Measurements from ENCODE around the gene NEMP2. TPM values are rescaled to one million over a fixed set of nuclear protein-coding genes. Genes with fewer than 3 reads are reported as not detected.

The NEMP2 gene
- total and polyA plus RNA-seq, 3 experiments from 2014 or later = 10.5 to 17.5 (median 16.9) TPM

DNA sequence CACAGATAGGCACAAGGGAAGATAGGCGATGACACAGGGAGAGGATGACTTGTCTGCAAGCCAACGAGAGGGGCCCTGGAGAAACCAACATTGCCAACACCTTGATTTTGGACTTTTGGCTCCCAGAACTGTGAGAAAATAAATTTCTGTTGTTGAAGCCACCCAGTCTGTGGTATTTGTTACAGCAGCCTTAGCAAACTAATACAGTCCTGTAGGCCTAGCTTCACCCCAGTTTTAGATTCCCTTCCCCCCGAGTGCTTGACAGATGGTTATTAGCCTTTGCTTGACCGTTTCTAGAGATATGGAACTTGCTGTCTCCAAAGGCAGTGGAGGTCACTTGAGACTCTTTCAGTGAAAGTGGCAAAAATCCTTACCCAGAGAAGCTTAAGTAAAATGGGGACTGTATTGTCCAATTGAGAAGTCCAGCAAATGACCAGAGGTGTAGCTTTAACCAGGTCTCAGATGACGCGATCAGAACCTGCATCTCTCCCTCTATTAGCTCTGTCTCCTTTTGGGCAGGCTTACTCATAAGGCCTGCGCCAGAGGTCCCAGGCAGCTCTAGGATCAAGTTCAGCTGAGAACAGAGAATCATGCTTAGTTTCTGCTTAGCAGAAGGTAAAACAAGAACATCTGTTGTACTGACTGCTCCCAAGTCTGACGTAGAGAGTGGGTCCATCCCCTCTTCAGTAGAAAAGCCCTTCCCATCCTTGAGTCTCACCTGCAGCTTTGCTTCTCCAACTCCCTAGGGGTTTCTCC is 76.0 kb downstream of the NEMP2 start:
- H3K9me3 Mint-ChIP-seq = no peaks in the 10 kb centered on the region
- peak overlapping the region in 4 of 8 donors; percentile 5 to 86 (median 18) for H3K27ac Mint-ChIP-seq
- Histone ChIP-seq H3K27me3 (ENCODE audit: insufficient read depth, low read length, poor library complexity, severe bottlenecking) (no peaks in the 10 kb centered on the region), H3K4me3 (ENCODE audit: low read length) (no peak overlapping the region), H3K9me3 (ENCODE audit: low read length) (no peaks in the 10 kb centered on the region), H3K27ac (ENCODE audit: low read depth, low read length) (no peak overlapping the region), H3K4me1 (ENCODE audit: insufficient read depth, low read length) (peaks cover 39% of the 10 kb centered on the region), H3K36me3 (ENCODE audit: insufficient read depth, low read length) (peaks cover 9% of the 10 kb centered on the region)
- H3K4me1 Mint-ChIP-seq = peaks cover 66 to 89% (median 87%) of the 10 kb centered on the region in 3 donors
- POLR2A ChIA-PET = no interaction called here
- H3K36me3 Mint-ChIP-seq = peaks cover 21 to 61% (median 27%) of the 10 kb centered on the region in 3 donors
- peak overlapping the region in 1 of 7 donors; percentile 41 for H3K4me3 Mint-ChIP-seq
- CTCF ChIA-PET = interaction anchor here (0.8 to 2.2 kb wide), 2 partner anchors 10 to 76 kb away, joined by 3 to 10 read pairs; no protein-coding TSS in a partner anchor
- no peak for DNase-seq
- H3K27me3 Mint-ChIP-seq = no peaks in the 10 kb centered on the region

DNA sequence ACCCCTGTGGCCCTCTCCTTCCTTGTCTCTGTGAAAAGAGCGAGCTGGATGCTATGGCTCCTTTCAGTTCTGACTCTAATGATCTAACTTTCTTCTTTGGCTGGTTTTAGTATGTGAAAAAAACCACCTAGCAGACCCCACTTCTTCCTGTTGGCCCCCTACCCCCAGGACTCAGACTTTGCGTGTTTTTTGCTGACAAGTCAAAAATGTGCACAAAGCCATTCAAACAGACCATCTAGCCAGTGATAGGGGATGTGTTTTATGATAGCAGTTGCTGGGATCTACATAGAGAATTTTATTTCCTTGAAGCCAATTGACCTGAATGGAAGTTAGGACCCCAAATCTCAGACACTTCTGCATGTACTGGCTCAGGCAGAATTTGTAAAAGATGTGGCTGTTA is 77.3 kb downstream of the NEMP2 start:
- POLR2A ChIA-PET = no interaction called here

DNA sequence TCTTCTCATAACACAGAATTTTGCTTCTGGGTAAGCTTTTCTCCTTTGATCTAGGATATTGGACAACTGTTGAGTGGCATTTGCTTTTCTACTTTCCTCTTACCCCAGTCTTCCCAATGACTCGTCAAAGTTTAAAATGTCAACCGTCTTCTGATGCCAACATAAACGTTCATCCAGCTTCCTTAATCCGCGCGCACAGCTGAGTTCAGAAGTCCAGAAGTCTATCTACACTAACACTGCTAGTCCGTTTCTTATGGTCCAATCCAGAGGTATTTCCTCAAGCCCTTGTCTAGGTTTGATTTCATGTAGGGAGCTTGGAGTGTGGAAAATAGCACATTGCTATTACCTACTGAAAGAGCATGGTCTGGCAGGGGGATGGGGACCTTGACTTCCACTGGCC is 77.7 kb downstream of the NEMP2 start:
- Histone ChIP-seq H3K27me3 (ENCODE audit: insufficient read depth, low read length, poor library complexity, severe bottlenecking) (no peaks in the 10 kb centered on the region), H3K36me3 (ENCODE audit: insufficient read depth, low read length) (peaks cover 9% of the 10 kb centered on the region), H3K9me3 (ENCODE audit: low read length) (no peaks in the 10 kb centered on the region), H3K4me1 (ENCODE audit: insufficient read depth, low read length) (peaks cover 24% of the 10 kb centered on the region), H3K27ac (ENCODE audit: low read depth, low read length) (no peak overlapping the region), H3K4me3 (ENCODE audit: low read length) (no peak overlapping the region)
- no peaks in the 10 kb centered on the region for H3K27me3 Mint-ChIP-seq
- ChIA-PET CTCF (no interaction called here), POLR2A (no interaction called here)
- DNase-seq = no peak
- H3K36me3 Mint-ChIP-seq = peaks cover 26 to 66% (median 31%) of the 10 kb centered on the region in 3 donors
- no peak overlapping the region for H3K4me3 Mint-ChIP-seq
- H3K27ac Mint-ChIP-seq = peak overlapping the region in 2 of 8 donors; percentile 16 to 59
- no peaks in the 10 kb centered on the region for H3K9me3 Mint-ChIP-seq
- peaks cover 68 to 87% (median 86%) of the 10 kb centered on the region in 3 donors for H3K4me1 Mint-ChIP-seq

More for the DNA sequence above, 77.3 kb downstream of the NEMP2 start:
- peaks cover 28% of the 10 kb centered on the region for H3K4me1 ChIP-seq (ENCODE audit: insufficient read depth, low read length)
- no peaks in the 10 kb centered on the region for H3K9me3 ChIP-seq (ENCODE audit: low read length)
- DNase-seq = no peak
- H3K36me3 ChIP-seq (ENCODE audit: insufficient read depth, low read length) = peaks cover 9% of the 10 kb centered on the region
- CTCF ChIA-PET = no interaction called here
- Mint-ChIP-seq H3K4me1 (peaks cover 69 to 89% (median 87%) of the 10 kb centered on the region in 3 donors), H3K9me3 (no peaks in the 10 kb centered on the region), H3K27ac (peak overlapping the region in 2 of 8 donors; percentile 16 to 59), H3K36me3 (peaks cover 26 to 68% (median 31%) of the 10 kb centered on the region in 3 donors), H3K4me3 (no peak overlapping the region), H3K27me3 (no peaks in the 10 kb centered on the region)
- H3K27ac ChIP-seq (ENCODE audit: low read depth, low read length) = no peak overlapping the region
- H3K27me3 ChIP-seq (ENCODE audit: insufficient read depth, low read length, poor library complexity, severe bottlenecking) = no peaks in the 10 kb centered on the region
- H3K4me3 ChIP-seq (ENCODE audit: low read length) = no peak overlapping the region

DNA sequence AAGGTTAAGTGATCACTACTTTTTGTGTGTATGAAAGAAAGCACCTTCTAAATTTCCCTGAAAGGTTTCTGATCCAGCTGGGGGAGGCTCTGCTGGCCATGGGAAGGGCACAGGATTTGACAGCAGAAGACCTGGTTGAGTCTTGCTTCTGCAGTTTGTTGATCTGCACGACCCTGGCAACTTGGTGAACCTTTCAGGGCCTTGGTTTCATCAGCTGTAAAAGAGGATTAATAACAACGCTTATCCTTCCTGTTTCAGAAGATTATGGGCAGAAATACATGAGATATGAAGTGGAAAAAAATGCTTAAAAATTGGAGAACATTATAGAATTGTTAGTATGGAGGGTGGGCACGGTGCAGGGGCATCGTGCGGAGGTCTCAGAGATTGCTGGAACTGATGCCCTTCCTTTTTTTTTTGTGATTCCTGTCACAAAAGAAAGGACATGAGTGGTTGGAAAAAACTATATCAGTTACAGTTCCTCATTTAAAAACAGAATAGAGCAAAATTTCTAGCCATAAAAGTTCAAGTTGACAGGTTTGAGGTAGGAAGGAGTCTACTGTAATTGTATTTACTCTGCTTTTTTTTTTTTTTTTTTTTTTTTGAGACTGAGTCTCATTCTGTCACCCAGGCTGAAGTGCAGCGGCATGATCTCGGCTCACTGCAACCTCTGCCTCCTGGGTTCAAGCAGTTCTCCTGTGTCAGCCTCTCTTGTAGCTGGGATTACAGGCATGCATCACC is 79.0 kb downstream of the NEMP2 start:
- H3K4me3 ChIP-seq (ENCODE audit: low read length) = no peak overlapping the region
- Mint-ChIP-seq H3K4me3 (no peak overlapping the region), H3K4me1 (peaks cover 71 to 89% (median 86%) of the 10 kb centered on the region in 3 donors), H3K36me3 (peaks cover 31 to 66% (median 32%) of the 10 kb centered on the region in 3 donors), H3K27ac (peak overlapping the region in 3 of 8 donors; percentile 2 to 23 (median 19)), H3K9me3 (no peaks in the 10 kb centered on the region), H3K27me3 (no peaks in the 10 kb centered on the region)
- POLR2A ChIA-PET = no interaction called here
- no peaks in the 10 kb centered on the region for H3K9me3 ChIP-seq (ENCODE audit: low read length)
- H3K4me1 ChIP-seq (ENCODE audit: insufficient read depth, low read length) = peaks cover 22% of the 10 kb centered on the region
- peaks cover 9% of the 10 kb centered on the region for H3K36me3 ChIP-seq (ENCODE audit: insufficient read depth, low read length)
- no peak overlapping the region for H3K27ac ChIP-seq (ENCODE audit: low read depth, low read length)
- no peak for DNase-seq
- CTCF ChIA-PET = no interaction called here
- no peaks in the 10 kb centered on the region for H3K27me3 ChIP-seq (ENCODE audit: insufficient read depth, low read length, poor library complexity, severe bottlenecking)

DNA sequence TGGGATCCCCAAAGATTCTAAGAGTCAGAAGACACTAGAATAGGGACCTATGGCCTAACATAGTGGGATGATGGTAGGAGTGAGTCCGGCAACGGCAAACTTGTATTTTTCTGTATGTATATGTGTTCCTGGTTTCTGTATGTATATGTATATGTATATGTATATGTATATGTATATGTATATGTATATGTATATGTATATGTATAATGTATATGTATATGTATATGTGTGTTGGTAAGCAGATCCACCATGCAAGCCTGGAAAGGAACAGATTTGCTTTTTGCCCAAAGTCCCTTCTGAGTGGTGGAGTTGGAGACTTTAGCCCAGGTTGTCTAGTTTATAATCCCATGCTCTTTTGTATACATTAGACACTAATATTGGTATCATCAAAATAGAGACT is 79.7 kb downstream of the NEMP2 start:
- no peak overlapping the region for H3K4me3 Mint-ChIP-seq

More for the DNA sequence above, 79.7 kb downstream of the NEMP2 start:
- no peaks in the 10 kb centered on the region for H3K27me3 ChIP-seq (ENCODE audit: insufficient read depth, low read length, poor library complexity, severe bottlenecking)
- ChIA-PET CTCF (no interaction called here), POLR2A (no interaction called here)
- H3K27ac Mint-ChIP-seq = peak overlapping the region in 2 of 8 donors; percentile 11 to 72
- no peaks in the 10 kb centered on the region for H3K9me3 Mint-ChIP-seq
- H3K4me1 ChIP-seq (ENCODE audit: insufficient read depth, low read length) = peaks cover 18% of the 10 kb centered on the region
- H3K9me3 ChIP-seq (ENCODE audit: low read length) = no peaks in the 10 kb centered on the region
- peaks cover 9% of the 10 kb centered on the region for H3K36me3 ChIP-seq (ENCODE audit: insufficient read depth, low read length)
- peaks cover 28 to 65% (median 31%) of the 10 kb centered on the region in 3 donors for H3K36me3 Mint-ChIP-seq
- DNase-seq = no peak
- peaks cover 68 to 85% (median 83%) of the 10 kb centered on the region in 3 donors for H3K4me1 Mint-ChIP-seq
- H3K27me3 Mint-ChIP-seq = no peaks in the 10 kb centered on the region
- no peak overlapping the region for H3K27ac ChIP-seq (ENCODE audit: low read depth, low read length)
- H3K4me3 ChIP-seq (ENCODE audit: low read length) = no peak overlapping the region

Other genes with a start within 250 kb of the NEMP2 start
- 10 to 100 TPM; 30.8 to 32.2 TPM for gene HIBCH, start 214.9 kb downstream of the NEMP2 start, total RNA-seq
- gene HIBCH, start 214.9 kb downstream of the NEMP2 start, polyA plus RNA-seq = 20.3 TPM
- gene INPP1, start 191.1 kb downstream of the NEMP2 start, total RNA-seq = 10 to 100 TPM; 13.4 to 15.9 TPM
- 5.5 TPM for gene INPP1, start 191.1 kb downstream of the NEMP2 start, polyA plus RNA-seq
- 10 to 100 TPM; 64.9 to 65.7 TPM for gene MFSD6, start 126.4 kb downstream of the NEMP2 start, total RNA-seq
- gene MFSD6, start 126.4 kb downstream of the NEMP2 start, polyA plus RNA-seq = 31.8 TPM
- gene NAB1, start 114.4 kb upstream of the NEMP2 start, total RNA-seq = 10 to 100 TPM; 29.8 to 35.1 TPM
- 3.9 TPM for gene NAB1, start 114.4 kb upstream of the NEMP2 start, polyA plus RNA-seq